HG03039 (cell line): ENCODE results near the gene CTNND2.
"Not testable (repeated sequence)": the region's sequence is repeated elsewhere in the genome, so short reads cannot be mapped to it uniquely, and the experiment has no call there.

Source experiments
- ATAC-seq: cut with Tn5 transposase; IDR thresholded peaks from one replicate; pipeline ENCODE4 v1.9.1; 2021; ENCODE audit warnings: mild to moderate bottlenecking, moderate library complexity; ENCODE audit not compliant: unreplicated experiment

Gene CTNND2

DNA sequence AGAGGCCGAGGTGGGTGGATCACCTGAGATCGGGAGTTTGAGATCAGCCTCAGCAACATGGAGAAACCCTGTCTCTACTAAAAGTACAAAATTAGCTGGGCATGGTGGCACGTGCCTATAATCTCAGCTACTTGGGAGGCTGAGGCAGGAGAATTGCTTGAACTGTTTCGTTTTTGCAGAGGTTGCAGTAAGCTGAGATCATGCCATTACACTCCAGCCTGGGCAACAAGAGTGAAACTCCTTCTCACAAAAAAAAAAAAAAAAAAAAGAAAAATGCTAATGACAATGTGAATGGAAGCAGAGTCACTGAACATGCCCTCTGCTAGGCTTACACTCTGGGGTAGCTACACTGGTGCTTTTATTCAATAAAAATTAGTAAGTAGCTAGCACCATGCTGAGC, 899.7 kb downstream of the CTNND2 start:
- not testable (repeated sequence) for ATAC-seq

DNA sequence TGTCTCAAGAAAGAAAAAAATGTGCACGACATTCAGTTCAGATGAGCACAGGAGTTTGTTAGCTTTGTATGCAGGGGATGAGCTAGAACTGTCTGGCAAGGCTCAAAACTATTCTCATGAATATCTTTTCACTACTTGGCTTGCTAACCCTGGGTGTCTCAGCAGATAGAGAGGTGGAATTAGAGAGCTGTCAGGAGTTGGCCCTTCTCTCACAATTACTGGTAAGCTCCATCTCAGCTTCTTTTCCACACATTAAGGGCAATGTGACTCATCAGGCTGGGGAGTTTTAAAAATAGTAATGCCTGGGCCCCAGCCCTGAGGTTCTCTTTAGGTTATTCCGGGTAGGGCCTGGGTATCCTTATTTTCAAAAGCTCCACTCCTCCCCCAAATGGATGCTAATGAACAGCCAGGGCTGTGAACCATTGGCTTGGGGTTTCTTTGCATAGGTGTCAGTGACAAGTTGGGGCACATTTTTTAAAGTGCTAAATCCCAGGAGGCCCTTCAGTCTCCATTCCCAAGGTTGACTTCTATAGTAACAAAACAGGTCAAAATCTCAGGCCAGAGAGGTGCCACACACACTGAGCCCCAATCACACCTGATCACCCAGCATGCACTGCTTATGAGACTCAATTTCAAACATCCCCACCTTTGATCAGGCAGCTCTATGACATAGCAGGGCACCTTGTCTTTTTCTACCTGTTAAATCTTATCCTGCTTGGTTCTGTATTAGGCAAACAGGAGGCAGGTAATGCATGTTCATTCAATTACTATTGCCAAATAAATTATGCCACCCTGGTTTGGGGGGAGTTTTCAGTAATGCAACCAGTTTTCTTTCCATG, 903.5 kb downstream of the CTNND2 start:
- no peak for ATAC-seq

DNA sequence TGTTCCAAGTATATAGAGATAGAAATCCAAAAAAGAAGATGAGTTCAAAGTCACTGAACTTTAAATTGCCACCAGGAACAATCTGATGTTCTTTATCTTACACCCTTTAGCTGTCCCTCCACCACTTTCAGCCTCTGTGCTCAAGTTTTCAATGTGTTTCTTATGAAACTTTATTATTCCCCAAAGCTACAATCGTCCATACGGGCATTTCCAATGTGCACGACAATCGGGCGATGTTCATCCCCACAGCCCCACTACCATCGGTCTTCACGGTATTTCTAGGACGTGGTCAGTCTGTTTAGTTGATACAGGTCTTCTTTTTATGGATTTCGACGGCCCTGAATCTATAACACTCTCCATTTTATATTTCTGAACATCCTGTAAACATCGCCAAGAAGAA, 904.5 kb downstream of the CTNND2 start:
- ATAC-seq: no peak

DNA sequence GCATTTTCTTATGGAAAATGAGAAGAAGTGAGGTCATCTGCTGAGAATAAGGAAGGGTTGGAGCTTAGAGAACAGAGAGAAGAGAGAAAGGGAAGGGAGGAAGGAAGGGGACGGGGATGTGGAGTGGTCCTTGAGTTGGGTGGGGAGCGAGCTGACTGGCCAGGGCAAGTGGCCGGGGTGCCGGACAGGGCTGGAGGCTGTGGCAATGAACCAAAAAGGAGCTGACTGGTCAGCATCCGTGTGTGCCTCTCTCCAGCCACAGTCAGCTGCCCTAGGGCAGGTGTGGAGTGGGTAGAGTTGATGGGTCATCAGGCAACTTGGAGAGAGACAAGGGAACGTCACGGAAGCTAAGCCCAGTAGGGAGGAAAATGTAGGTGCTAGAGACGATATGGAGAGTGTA, 908.4 kb downstream of the CTNND2 start:
- no peak for ATAC-seq

DNA sequence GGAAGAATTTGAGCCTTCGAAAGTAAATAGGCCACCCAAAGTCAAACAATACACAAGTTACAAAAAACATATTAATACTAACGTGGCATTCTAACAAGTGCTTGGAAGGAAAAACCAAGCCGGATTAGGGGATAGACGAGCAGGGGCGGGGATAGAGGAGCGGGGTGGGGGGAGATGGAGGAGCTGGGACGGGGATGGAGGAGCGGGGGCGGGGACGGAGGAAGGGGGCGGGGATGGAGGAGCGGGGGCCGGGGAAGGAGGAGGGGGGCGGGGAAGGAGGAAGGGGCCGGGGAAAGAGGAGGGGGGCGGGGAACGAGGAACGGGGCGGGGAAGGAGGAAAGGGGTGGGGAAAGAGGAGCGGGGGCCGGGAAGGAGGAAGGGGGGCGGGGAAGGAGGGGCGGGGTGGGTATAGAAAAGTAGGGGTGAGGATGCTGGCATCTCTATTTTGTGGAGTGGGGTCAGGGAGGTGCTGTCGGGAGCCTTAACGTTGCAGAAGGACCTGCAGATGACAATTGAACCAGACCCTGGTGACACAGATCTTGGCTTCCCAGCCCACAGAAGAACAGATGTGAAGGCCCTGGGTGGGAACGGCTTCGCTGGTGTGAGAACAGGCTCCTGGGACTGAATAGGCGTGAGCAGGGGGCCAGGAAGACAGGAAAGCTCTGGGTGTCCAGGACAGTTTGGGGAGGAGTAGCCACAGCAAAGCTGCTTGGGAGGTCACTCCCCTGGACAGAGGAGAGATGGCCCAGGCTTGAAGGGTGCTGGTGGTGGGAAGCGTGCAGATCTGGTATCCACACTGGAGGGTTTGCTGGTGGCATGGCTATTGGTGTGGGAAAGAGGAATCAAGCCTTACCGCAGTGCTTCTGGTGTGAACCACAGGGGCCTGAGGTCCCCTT, 909.9 kb downstream of the CTNND2 start:
- no peak for ATAC-seq

DNA sequence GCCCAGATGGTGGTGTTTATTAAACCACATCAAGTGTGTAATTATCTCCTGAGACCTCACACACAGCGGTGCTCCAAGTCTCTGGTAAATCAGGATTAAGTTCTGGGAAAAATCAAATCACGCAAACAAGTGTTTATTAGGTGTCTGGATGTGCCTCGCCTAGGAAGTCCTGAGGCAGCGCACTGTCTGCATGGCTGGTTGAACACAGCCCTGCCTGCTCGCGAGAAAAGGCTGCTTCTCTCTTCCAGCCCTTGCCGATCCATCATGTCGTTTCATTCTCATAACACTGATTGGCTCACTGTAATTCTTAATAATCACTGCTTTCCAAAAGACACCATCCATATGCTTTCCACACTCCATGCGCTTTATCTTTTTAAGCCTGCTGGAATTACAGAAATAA, 913.6 kb downstream of the CTNND2 start:
- ATAC-seq: no peak

DNA sequence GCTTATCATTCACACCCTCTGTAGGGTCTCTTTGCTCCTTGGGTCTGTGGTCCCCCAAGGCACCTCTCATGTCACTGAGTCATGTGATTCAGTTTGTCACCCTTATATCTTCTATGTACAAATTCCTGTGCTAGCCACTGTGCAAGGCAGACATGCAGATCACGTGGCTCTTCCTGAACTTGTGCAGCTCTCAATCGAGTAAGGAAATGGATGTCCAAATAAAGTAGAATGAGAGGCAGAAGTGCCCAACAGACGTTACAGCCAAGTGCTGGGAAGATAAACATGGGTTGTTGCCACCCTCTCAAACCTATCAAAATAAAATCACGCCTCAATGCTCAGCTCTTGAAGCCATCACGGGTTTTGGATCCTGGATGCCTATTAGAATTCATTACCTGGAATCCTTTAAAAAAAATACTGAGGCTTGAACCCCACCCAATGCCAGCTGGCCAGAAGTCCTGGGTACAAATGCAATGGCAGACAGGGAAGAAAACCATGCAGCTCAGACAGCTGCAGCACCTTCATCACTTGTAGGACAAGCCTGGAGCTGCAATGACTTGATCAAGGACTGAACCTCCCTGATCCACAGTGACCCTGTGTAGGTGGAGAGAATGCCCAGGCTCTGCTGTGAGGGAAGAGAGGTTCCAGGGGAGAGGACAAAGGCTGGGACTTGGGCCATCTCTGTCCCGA, 914.5 kb downstream of the CTNND2 start:
- ATAC-seq: no peak

DNA sequence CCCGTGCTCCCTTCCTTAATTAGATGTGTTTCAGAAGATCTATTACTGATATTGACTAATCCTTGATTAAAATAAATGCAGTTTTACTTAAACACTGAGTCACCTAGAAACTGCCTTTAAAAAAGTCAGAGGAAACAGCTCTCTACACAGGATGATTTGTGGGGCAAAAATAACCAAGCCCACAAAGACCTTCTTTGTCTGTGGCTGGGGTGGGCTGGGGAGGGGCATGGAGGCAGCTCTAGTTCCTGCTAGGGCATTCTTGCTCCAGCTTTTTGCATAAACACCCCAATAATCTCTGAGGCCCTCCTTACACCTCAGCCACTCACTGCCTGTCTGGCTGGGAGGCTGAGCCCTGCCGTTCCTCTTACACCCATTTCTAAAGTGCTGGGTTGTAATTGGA, 915.6 kb downstream of the CTNND2 start:
- no peak for ATAC-seq

DNA sequence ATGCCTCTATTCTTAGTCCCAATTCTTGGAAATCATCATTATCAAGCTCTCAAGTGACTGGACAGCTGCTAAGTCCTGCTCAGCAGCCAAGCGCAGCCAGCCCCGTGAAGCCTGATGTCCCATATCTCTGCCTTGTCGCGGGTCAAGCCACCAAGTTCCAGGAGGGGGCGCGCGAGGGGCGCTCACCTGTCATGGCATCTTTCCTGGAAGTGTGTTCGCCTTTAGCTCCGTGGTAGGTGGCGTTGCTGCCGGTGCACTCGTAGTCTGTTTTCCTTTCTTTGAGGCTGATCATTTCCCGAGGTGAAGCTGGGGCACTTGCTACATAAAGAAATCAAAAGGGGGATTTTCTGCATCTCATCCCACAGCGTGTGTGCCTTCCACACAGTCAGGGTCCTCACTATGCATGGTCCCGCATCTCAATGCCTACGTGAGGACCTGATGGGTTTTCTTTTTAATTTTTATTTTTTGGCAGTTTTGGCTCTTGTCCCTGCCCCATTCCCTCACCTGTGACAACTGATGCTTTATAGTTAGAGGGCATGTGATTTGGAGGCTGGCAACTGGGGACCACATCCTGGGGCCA, 916.2 kb downstream of the CTNND2 start:
- ATAC-seq: peak; percentile 85

DNA sequence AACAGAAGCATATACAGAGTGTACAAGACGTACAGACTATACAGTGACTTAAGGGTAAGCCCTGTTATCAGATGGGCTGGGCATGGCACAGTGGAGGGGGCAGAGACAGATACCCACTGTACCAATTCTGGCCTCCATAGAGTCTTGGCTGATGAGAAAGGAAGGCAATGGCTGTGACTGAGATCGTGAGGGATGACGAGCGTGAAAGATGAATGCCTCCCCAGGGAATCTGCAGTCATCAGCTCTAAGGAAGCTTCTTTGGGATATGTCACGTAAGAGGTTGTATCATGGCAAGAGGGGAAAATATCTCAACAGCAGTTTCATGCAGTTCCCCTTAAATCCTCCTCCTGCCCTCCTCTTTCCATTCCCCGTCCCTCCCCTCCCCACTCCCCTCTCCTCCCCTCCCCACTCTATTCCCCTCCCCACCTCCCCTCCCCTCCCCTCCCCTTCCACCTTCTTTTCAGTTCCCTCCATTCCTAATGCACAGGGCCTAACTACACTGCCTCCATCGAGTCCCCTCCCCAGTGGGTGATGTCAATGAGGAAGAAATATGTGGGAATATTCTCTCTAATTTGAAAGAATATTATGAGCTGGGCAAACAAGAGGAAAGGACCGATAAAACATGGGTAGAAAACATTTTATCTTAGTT, 916.8 kb downstream of the CTNND2 start:
- ATAC-seq: no peak

DNA sequence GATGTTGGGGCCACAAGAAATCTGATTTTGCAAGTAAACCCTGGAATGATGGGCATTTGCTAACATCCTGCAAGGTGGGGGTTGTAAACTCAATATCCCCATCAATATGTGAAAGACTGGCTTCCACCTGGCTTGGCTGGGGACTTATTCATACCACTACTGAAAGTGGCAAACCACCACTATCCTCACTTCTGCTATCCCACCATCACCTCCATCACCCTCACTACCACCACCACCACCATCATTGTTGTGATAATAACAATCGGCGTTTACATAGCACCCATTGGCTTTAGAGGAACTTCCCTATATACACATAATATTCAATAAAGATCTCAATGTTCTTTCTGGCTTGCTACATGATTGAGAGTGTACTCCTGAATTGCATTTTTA, 918.5 kb downstream of the CTNND2 start:
- no peak for ATAC-seq

DNA sequence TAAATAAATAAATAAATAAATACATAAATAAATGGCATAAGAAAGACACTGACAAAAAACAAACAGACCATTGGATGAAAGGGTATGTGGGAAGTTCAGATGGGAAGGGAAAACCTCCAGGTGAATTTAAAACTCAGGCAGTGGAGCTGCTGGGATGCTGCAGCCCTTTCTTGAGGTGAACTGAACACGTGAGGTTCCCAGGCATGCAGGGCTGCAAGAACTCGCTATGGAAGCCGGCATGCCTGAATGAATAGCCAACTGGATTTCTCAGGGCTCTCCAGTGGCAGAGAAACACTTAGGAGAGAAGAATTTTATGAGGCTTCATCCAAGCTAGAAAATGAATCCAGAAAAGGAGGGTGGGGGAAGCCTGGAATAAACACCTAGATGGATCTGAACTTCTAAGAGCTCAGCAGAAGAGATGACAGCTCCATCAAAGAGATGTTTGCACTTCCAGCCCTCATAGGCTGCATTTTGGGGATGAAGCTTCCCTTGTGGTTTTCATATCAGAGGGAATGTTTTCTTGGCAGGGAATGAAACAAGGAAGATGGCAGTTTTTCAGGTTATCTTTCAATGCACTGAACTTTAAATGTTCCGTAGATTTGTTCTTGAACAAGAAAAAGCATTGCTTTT, 919.0 kb downstream of the CTNND2 start:
- ATAC-seq: no peak

DNA sequence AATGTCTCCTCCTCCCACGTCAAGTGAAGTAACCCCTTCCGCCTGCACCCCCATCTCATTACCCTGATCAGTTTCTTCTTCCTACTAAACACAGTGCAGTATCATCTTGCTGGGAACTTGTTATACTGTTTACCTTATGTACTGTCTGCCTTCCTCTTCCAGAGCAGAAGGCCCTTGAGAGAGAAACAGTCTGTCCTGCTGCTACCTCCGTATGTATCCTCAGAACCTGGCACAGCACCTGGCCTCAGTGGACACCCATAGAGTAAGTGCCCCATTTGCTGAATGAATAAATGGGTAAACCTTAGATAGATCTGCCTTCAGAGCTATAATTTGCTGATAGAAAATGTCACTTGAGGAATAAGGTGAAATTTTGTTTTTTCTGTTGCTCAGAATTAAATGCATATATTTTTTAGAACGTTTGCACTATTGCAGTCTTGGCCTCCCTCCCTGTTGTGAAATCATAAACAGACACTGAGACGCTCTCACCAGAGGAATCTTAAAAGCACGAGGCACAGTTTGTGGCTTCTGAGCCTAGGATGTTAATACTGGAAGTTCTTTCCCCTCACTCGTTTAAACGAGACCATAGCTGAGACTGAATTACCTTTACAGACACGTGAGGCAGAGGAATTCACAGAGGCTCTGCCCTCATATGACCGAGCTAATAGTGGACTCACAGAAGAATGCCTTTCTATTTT, 920.1 kb downstream of the CTNND2 start:
- no peak for ATAC-seq

DNA sequence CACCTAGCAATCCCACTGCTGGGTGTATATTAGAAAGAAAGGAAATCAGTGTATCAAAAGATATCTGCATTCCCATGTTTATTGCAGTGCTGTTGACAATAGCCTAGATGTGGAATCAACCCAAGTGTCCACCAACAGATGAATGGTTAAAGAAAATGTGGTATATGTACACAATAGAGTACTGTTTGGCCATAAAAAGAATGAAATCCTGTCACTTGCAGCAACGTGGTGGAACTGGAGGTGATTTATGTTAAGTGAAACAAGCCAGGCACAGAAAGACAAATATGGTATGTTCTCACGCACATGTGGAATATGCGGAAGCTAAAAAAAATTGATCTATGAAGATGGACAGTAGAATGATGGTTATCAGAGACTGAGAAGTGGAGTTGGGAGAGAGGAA, 921.6 kb downstream of the CTNND2 start:
- ATAC-seq: no peak

DNA sequence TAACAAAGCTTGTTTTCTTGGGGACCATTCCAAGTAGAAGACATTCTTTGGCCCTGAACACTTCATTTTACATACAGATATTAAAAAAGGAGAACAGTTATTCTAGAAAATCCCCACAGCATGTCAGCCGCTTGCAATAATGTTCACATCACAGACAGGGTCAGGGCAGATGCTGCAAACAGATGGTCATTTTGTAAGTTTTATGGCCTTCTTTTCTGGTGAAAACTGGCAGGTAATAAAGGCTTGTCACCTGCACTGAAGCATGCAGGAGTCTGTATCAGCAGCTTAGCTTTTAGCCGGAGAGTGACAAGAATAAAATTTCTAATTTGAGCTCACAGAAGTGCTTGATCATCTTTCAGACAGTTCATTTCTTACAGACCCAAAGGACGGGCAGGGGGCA, 922.3 kb downstream of the CTNND2 start:
- ATAC-seq: no peak

DNA sequence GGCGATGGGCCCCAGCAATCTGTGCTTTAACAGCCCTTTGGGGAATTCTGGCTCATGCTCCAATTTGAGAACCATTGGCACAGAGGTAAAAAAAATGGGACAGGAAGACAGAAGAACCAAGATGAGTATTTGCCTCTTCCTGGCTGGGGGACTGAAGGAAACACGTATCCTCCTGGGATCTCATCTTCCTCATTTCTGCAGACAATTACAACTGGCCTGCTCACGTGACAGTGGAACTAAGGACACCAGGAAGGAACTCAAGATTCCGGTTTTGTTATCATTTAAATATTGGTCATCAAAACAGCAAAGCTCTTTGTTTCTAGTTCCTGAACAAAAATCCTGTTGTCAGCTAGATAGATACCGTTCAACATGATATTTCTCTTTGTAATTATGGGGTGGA, 927.2 kb downstream of the CTNND2 start:
- no peak for ATAC-seq

DNA sequence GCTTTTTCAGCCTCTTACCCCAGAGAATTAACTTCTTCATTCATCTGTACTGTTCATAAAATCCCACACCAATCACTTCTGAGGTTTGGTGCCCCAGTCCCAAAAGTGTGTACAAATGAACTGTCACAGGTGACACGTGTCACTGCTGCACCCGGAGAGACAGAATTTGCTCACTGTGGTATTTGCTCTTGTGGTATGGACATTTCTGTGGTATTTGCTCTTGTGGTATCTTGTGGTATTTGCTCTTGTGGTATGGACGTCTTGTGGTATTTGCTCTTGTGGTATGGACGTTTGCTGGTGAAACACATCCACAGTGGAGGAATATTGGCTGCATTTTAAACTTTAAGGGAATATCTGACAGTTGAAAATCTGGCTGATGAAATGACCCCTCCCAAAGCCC, 928.3 kb downstream of the CTNND2 start:
- no peak for ATAC-seq

DNA sequence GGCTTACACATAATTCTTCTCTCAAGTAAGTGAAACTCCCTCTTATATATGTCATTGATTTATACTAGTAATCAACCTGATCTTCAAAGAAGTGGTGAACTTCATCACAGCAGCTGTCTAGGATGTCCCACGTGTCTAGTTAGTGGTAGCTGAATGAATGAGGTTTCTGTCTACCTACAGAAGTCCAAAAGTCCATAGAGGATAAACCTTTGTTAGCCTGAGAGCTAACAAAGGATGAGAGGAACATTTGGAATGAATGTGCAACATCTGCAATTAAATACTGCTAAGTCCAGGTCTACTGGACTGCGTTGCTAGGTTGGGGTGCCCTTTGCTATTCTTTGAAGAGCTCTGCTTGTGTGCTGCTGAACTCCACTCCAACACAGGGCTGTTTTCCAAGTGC, 929.4 kb downstream of the CTNND2 start:
- ATAC-seq: no peak

DNA sequence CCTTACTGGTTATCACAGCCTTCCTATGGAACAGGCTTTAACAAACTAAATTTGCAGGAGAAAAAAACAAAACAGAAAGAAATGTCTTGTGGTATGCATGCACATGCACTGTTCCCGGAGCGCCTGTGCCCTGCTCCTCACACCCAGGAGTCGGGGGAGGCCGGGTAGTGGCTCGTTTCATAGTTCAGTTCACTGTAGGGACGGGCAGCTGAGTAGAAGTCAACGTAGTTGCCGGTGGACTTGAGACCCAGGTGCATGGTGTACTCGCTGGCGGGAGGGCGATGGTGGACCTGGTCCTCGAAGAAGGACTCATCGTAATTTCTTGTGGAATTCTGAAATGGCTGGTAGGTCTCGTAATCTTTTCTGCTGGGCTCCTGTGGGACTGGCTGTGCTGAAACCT, 930.9 kb downstream of the CTNND2 start:
- ATAC-seq: no peak
